GM12878 (cell line): ENCODE data around the gene GABRP. TPM values are rescaled to one million over a fixed set of nuclear protein-coding genes. Genes with fewer than 3 reads are reported as not detected.

Experiments
- ATAC-seq: fragments of 200-7000 bp; cut with Tn5 transposase; 3 replicates; pipeline ENCODE4 v1.9.1; 2020; ENCODE audit warnings: mild to moderate bottlenecking, moderate library complexity
- BruUV-seq: library from RNA; stranded (reverse); fragments of 400-500 nt; replicated peaks from 2 replicates; lab custom pipeline; 2021; lab: Mats Ljungman, UMichigan
- CTCF ChIA-PET: fragments of 300-600 bp; sonication (Branson Sonifier 250); formaldehyde crosslinking; extraction: SDS; loops from one replicate; lab custom pipeline; 2021; ENCODE audit warnings: inconsistent platforms; lab: Yijun Ruan, JAX
- POLR2A ChIA-PET: fragments of 350-600 bp; formaldehyde crosslinking; extraction: SDS; loops from one replicate; lab custom pipeline; 2021; ENCODE audit warnings: inconsistent platforms; lab: Charles Lee
- RAD21 ChIA-PET: fragments of 300-600 bp; sonication (Branson Sonifier 250); formaldehyde crosslinking; loops from one replicate; lab custom pipeline; 2023; ENCODE audit warnings: antibody characterized with exemption; ENCODE audit not compliant: unreplicated experiment; lab: Charles Lee
- SMC1A ChIA-PET: fragments of 300-600 bp; sonication (Branson Sonifier 250); formaldehyde crosslinking; loops from one replicate; lab custom pipeline; 2023; ENCODE audit not compliant: unreplicated experiment, uncharacterized antibody; lab: Charles Lee
- DNase-seq: peaks from one replicate; pipeline ENCODE4 v3.0.0-alpha.2; 2011; ENCODE audit warnings: low read depth, low spot score
- FAIRE-seq: peaks from 3 replicates; lab custom pipeline; 2011; peaks lifted over from hg19 to GRCh38; lab: Jason Lieb, UNC
- H2AFZ ChIP-seq: 2 replicates; pipeline ENCODE4 v1.6.0; 2011; ENCODE audit warnings: low read depth, low read length, control low read depth; ENCODE audit not compliant: control insufficient read depth
- H3K27ac ChIP-seq: 2 replicates; pipeline ENCODE4 v1.5.1; 2011; ENCODE audit warnings: control low read depth; ENCODE audit not compliant: control insufficient read depth, insufficient read depth
- H3K27me3 ChIP-seq, 2 experiments: replicated peaks in 1 of 2; 2 replicates each; pipeline versions ENCODE4 v1.6.0 to v1.6.1; 2011; ENCODE audit warnings: low read length in 1 of 2; ENCODE audit not compliant: control insufficient read depth in 2 of 2, insufficient read depth in 2 of 2
- H3K36me3 ChIP-seq, 2 experiments: 2 replicates each; pipeline ENCODE4 v1.5.1; 2011; ENCODE audit warnings: low read length in 1 of 2; ENCODE audit not compliant: control insufficient read depth in 2 of 2, insufficient read depth in 2 of 2
- H3K4me1 ChIP-seq: 2 replicates; pipeline ENCODE4 v1.6.1; 2011; ENCODE audit warnings: mild to moderate bottlenecking, low read length, moderate library complexity, mixed read lengths; ENCODE audit not compliant: control insufficient read depth, insufficient read depth
- H3K4me2 ChIP-seq: 2 replicates; pipeline ENCODE4 v1.6.0; 2011; ENCODE audit warnings: control low read depth; ENCODE audit not compliant: control insufficient read depth, insufficient read depth
- H3K4me3 ChIP-seq: fragments of 200-600 bp; sonication (generic); 2 replicates; pipeline ENCODE4 v1.5.1; 2016
- H3K79me2 ChIP-seq: 2 replicates; pipeline ENCODE4 v1.6.0; 2011; ENCODE audit warnings: low read length; ENCODE audit not compliant: control insufficient read depth, insufficient read depth
- H3K9ac ChIP-seq: 2 replicates; pipeline ENCODE4 v1.8.0; 2011; ENCODE audit warnings: low read length, control low read depth, mixed read lengths; ENCODE audit not compliant: control insufficient read depth, insufficient read depth
- H3K9me3 ChIP-seq: replicated peaks from 3 replicates; pipeline ENCODE4 v1.5.1; 2011; ENCODE audit warnings: mild to moderate bottlenecking, low read length; ENCODE audit not compliant: control insufficient read depth, insufficient read depth
- H4K20me1 ChIP-seq: 2 replicates; pipeline ENCODE4 v1.6.0; 2011; ENCODE audit not compliant: control insufficient read depth, insufficient read depth
- CEBPB ChIP-seq, 2 experiments: fragments of 150-350 bp in 1 of 2; IDR thresholded peaks; 2 replicates each; pipeline ENCODE4 v1.6.1; 2012 to 2014; ENCODE audit warnings: low read depth in 2 of 2, low read length in 2 of 2, borderline replicate concordance in 1 of 2, inconsistent platforms in 1 of 2
- CTCF ChIP-seq, 3 experiments: IDR thresholded peaks in 2 of 3; conservative IDR thresholded peaks in 1 of 3; 2 replicates each; pipeline ENCODE4 v1.5.1; 2011; ENCODE audit warnings: low read depth in 3 of 3, low read length in 3 of 3, mild to moderate bottlenecking in 3 of 3, control low read depth in 2 of 3, moderate library complexity in 2 of 3, inconsistent platforms in 1 of 3, mixed read lengths in 1 of 3; ENCODE audit not compliant: control insufficient read depth in 2 of 3, insufficient read depth in 1 of 3; ENCODE audit errors: extremely low read depth in 1 of 3
- FOXK2 ChIP-seq: fragments of 450-650 bp; IDR thresholded peaks from 2 replicates; pipeline ENCODE4 v1.6.1; 2017; ENCODE audit warnings: mild to moderate bottlenecking, moderate library complexity
- NFIC ChIP-seq: IDR thresholded peaks from 2 replicates; pipeline ENCODE4 v1.6.1; 2012; ENCODE audit warnings: low read depth, mild to moderate bottlenecking, inconsistent platforms, low read length, moderate library complexity
- PML ChIP-seq: IDR thresholded peaks from 2 replicates; pipeline ENCODE4 v1.6.1; 2012; ENCODE audit warnings: low read length, inconsistent platforms
- TCF12 ChIP-seq: IDR thresholded peaks from 2 replicates; pipeline ENCODE4 v1.6.1; 2011; ENCODE audit warnings: low read depth, mild to moderate bottlenecking, low read length
- USF1 ChIP-seq: IDR thresholded peaks from 2 replicates; pipeline ENCODE4 v1.6.1; 2011; ENCODE audit warnings: borderline replicate concordance, low read depth, mild to moderate bottlenecking, moderate library complexity, mixed read lengths, low read length; ENCODE audit not compliant: insufficient read depth; ENCODE audit errors: extremely low read length
- ZBTB33 ChIP-seq: fragments of 450-650 bp; IDR thresholded peaks from 2 replicates; pipeline ENCODE4 v1.6.1; 2017; ENCODE audit warnings: mild to moderate bottlenecking
- WGBS: methylation state at CpG from one replicate; pipeline ENCODE4 v1.1.6; 2016; ENCODE audit warnings: low lambda C conversion rate; ENCODE audit not compliant: insufficient replicate concordance, insufficient coverage; ENCODE audit errors: missing lambda C conversion rate; 5-methylcytosine and 5-hydroxymethylcytosine counted together
- in situ Hi-C: fragments of 300-500 bp; cut with MboI; formaldehyde crosslinking; loops from 9 replicates; pipeline ENCODE4 v1.14.3; 2018; ENCODE audit warnings: mixed read lengths
- intact Hi-C: fragments of 100-400 bp; cut with micrococcal nuclease; formaldehyde crosslinking; loops from one replicate; pipeline ENCODE4 v1.14.2; 2022; ENCODE audit not compliant: unreplicated experiment
- polyA plus RNA-seq, 11 experiments: library from polyadenylated mRNA; depleted of rRNA in 4 of 11; unstranded in 6 of 11; stranded (reverse) in 5 of 11; fragments of >200 nt; fragmentation: Nextera tagmentation in 4 of 11; fragmentation: Illumina TruSeq in 1 of 11; extraction: Ambion mirVana in 4 of 11; extraction: Trizol in 1 of 11; gene quantifications; 1 replicate in 1 of 11; 2 replicates in 10 of 11; pipeline versions ENCODE4 v1.2.1 to v1.2.3, GENCODE V29; 2011 to 2016; ENCODE audit warnings: inconsistent platforms in 2 of 11, missing spikeins in 2 of 11, low read depth in 1 of 11
- total RNA-seq, 4 experiments: library from RNA; depleted of rRNA in 3 of 4; stranded (reverse); fragments of >200 nt in 3 of 4; fragmentation: Illumina TruSeq in 1 of 4; extraction: Trizol in 1 of 4; gene quantifications; 2 replicates each; pipeline versions ENCODE4 v1.2.1 to v1.2.3, GENCODE V29; 2013 to 2021

GABRP gene
- total and polyA plus RNA-seq, 10 of the 15 experiments (the other 5 are each of a cell fraction or from before 2014, with no cell fraction given), result 0.04 TPM; not detected in 9

- Histone ChIP-seq H3K4me2 (no peak overlapping the region), H3K27ac (no peak overlapping the region), H3K9me3 (no peaks in the 10 kb centered on the region), H2AFZ (no peak overlapping the region), H3K4me3 (no peak overlapping the region), H3K9ac (no peak overlapping the region), H3K79me2 (no peaks in the 10 kb centered on the region), H3K27me3 (no peaks in the 10 kb centered on the region), H3K4me1 (no peaks in the 10 kb centered on the region), H4K20me1 (no peaks in the 10 kb centered on the region), H3K36me3 (no peaks in the 10 kb centered on the region)
- no TSS peak for BruUV-seq
- ATAC-seq, result no peak
- ChIA-PET CTCF (interaction anchor here (0.7 to 2.7 kb wide), 3 partner anchors 22 to 438 kb away, joined by 3 to 12 read pairs (median 3); no protein-coding TSS in a partner anchor), POLR2A (interaction anchor here (0.5 kb wide), 1 partner anchor 530 kb away, joined by 3 read pairs; no protein-coding TSS in a partner anchor), SMC1A (interaction anchor here (1.1 to 1.9 kb wide), 2 partner anchors 19 to 22 kb away, joined by 3 to 6 read pairs; no protein-coding TSS in a partner anchor), RAD21 (no interaction called here)
- FAIRE-seq, result no peak
- TF ChIP-seq NFIC (no peak), CEBPB (IDR thresholded peaks at IDR 0.05; ENCODE audit: borderline replicate concordance in 1 of 2, low read depth in 2 of 2, low read length in 2 of 2) (no peak)
- WGBS, result 21% methylated on average over 6 of the region's 6 CpGs
- no peak for DNase-seq
- intact Hi-C loops (no loop called here), in situ Hi-C loops (no loop called here)
Measured at GRCh38 chr5:170769246-170769645, 14.3 kb upstream of the GABRP start.

GRCh38 chr5:170769898-170770416, 13.6 kb upstream of the GABRP start:
- BruUV-seq, result no TSS peak
- in situ Hi-C loops (no loop called here), intact Hi-C loops (no loop called here)
- Histone ChIP-seq H2AFZ (no peak overlapping the region), H4K20me1 (no peaks in the 10 kb centered on the region), H3K27me3 (no peaks in the 10 kb centered on the region), H3K36me3 (no peaks in the 10 kb centered on the region), H3K4me1 (no peaks in the 10 kb centered on the region), H3K9ac (no peak overlapping the region), H3K4me2 (no peak overlapping the region), H3K9me3 (no peaks in the 10 kb centered on the region), H3K79me2 (no peaks in the 10 kb centered on the region), H3K27ac (no peak overlapping the region), H3K4me3 (no peak overlapping the region)
- RAD21 ChIA-PET, result no interaction called here
- 0 out of 3 replicates have a peak, but pooled peaks have one; percentile 38 for ATAC-seq
- no peak for DNase-seq
- FAIRE-seq, result no peak
- POLR2A ChIA-PET, result no interaction called here
- WGBS, result 8% methylated on average over 5 of the region's 5 CpGs
- SMC1A ChIA-PET, result interaction anchor here (1.9 kb wide), 1 partner anchor 21 kb away, joined by 6 read pairs; no protein-coding TSS in a partner anchor
- CTCF ChIA-PET, result interaction anchor here (1.2 to 2.7 kb wide), 3 partner anchors 21 to 437 kb away, joined by 3 to 12 read pairs (median 3); no protein-coding TSS in a partner anchor
- TF ChIP-seq PML, result no peak
- no peak for TF ChIP-seq ZBTB33
- TF ChIP-seq USF1, result no peak
- no peak for TF ChIP-seq FOXK2
- TF ChIP-seq CTCF (IDR thresholded peaks at IDR 0.05 in 2 of 3, conservative IDR thresholded peaks at IDR 0.05 in 1 of 3; ENCODE audit: control insufficient read depth in 2 of 3, extremely low read depth in 1 of 3, insufficient read depth in 1 of 3, low read depth in 3 of 3, low read length in 3 of 3), result 0 out of 6 replicates have a peak, but pooled peaks of 1 of the 3 experiments have one; percentile 15
- no peak for TF ChIP-seq TCF12
